Measurements from ENCODE around the gene PLCXD1. TPM values are rescaled to one million over a fixed set of nuclear protein-coding genes. Genes with fewer than 3 reads are reported as not detected.

PLCXD1 gene
- total RNA-seq, 1 experiment from 2014 or later = 8.7 TPM

DNA sequence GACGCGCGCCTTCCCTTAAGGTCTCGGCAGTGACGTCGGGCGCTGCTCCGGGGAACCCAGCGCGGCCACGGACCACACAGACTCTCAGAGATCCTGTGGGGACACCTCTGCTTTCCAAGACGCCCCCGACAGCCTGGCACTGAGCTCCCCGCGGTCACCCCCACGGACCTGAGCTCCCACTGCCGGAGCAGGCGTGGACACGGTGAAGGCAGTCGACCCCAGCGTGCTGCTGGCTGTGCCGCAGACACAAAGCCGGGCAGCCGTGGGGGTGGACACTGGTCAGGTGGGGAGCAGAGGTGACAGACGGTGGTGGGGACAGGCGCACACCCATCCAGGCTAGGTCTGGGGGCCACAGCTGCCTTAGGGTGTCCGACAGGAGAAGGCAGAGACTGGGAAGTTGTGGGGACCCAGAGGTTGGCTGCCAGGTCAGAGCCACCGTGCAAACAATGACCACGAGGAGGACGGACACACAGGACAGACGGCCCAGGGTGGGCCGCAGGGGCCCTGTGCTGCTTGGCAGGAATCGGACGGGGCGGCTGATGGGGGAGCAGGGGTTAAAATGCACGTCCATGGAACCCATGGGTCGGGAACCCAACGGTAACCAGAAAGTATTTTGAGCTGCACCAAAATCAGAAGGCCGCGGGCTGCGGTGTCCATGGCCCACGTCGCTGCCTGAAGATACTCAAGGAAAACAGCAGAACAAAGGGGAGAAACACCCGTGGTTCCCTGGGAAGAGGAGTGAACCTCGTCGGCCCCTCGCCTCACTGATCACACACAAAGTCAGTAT is 54.0 kb downstream of the PLCXD1 start:
- Histone ChIP-seq H3K4me1 (replicated peaks; ENCODE audit: insufficient read depth) (no peaks in the 10 kb centered on the region), H3K9me2 (ENCODE audit: insufficient read depth) (no peaks in the 10 kb centered on the region), H3K27me3 (ENCODE audit: insufficient read depth, low read depth) (no peaks in the 10 kb centered on the region), H3K4me2 (no peak overlapping the region), H3K27ac (no peak overlapping the region), H3K4me3 (no peak overlapping the region), H2AFZ (no peak overlapping the region), H3K79me2 (ENCODE audit: low read depth) (no peaks in the 10 kb centered on the region), H3K36me3 (ENCODE audit: low read depth) (no peaks in the 10 kb centered on the region), H3K9me3 (ENCODE audit: insufficient read depth, low read depth) (no peaks in the 10 kb centered on the region), H3F3A (ENCODE audit: insufficient read depth, low read depth) (no peaks in the 10 kb centered on the region), H4K20me1 (ENCODE audit: insufficient read depth) (no peaks in the 10 kb centered on the region)
- POLR2A ChIA-PET (ENCODE audit: unreplicated experiment) = no interaction called here
- CTCF ChIA-PET = no interaction called here
- no peak for DNase-seq
- BruUV-seq (replicated peaks) = no TSS peak
- intact Hi-C loops (cut with micrococcal nuclease; ENCODE audit: unreplicated experiment) = no loop called here
- TF ChIP-seq, protein P1, sequence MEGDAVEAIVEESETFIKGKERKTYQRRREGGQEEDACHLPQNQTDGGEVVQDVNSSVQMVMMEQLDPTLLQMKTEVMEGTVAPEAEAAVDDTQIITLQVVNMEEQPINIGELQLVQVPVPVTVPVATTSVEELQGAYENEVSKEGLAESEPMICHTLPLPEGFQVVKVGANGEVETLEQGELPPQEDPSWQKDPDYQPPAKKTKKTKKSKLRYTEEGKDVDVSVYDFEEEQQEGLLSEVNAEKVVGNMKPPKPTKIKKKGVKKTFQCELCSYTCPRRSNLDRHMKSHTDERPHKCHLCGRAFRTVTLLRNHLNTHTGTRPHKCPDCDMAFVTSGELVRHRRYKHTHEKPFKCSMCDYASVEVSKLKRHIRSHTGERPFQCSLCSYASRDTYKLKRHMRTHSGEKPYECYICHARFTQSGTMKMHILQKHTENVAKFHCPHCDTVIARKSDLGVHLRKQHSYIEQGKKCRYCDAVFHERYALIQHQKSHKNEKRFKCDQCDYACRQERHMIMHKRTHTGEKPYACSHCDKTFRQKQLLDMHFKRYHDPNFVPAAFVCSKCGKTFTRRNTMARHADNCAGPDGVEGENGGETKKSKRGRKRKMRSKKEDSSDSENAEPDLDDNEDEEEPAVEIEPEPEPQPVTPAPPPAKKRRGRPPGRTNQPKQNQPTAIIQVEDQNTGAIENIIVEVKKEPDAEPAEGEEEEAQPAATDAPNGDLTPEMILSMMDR (conservative IDR thresholded peaks at IDR 0.05) = no peak
- TF ChIP-seq EZH2 (IDR thresholded peaks at IDR 0.05; ENCODE audit: low read depth) = no peak

DNA sequence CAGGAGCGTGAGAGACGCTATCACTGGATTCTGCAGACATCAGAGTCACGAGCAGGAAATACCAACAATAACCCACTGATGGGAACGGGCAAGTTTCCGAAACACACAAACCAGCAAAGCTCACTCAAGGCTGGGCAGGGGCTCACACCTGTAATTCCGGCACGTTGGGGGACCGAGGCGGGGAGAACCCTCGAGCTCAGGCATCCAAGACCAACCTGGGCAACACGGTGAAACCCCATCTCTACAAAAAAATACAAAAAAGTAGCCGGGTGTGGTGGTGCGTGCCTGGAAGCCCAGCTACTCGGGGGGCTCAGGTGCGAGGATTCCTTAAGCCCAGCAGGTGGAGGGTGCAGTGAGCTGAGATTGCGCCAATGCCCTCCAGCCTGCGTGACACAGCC is 54.6 kb downstream of the PLCXD1 start:
- POLR2A ChIA-PET (ENCODE audit: unreplicated experiment) = no interaction called here
- Histone ChIP-seq H3K79me2 (ENCODE audit: low read depth) (no peaks in the 10 kb centered on the region), H3K27ac (no peak overlapping the region), H3K4me3 (no peak overlapping the region), H3K9me2 (ENCODE audit: insufficient read depth) (no peaks in the 10 kb centered on the region), H3K9me3 (ENCODE audit: insufficient read depth, low read depth) (no peaks in the 10 kb centered on the region), H3K4me1 (replicated peaks; ENCODE audit: insufficient read depth) (no peaks in the 10 kb centered on the region), H3K36me3 (ENCODE audit: low read depth) (no peaks in the 10 kb centered on the region), H3K27me3 (ENCODE audit: insufficient read depth, low read depth) (no peaks in the 10 kb centered on the region), H2AFZ (no peak overlapping the region), H3F3A (ENCODE audit: insufficient read depth, low read depth) (no peaks in the 10 kb centered on the region), H3K4me2 (no peak overlapping the region), H4K20me1 (ENCODE audit: insufficient read depth) (no peaks in the 10 kb centered on the region)
- DNase-seq = no peak
- BruUV-seq (replicated peaks) = no TSS peak
- TF ChIP-seq, protein P1 (conservative IDR thresholded peaks at IDR 0.05) = no peak
- TF ChIP-seq EZH2 (IDR thresholded peaks at IDR 0.05; ENCODE audit: low read depth) = no peak
- intact Hi-C loops (cut with micrococcal nuclease; ENCODE audit: unreplicated experiment) = no loop called here
- CTCF ChIA-PET = no interaction called here

DNA sequence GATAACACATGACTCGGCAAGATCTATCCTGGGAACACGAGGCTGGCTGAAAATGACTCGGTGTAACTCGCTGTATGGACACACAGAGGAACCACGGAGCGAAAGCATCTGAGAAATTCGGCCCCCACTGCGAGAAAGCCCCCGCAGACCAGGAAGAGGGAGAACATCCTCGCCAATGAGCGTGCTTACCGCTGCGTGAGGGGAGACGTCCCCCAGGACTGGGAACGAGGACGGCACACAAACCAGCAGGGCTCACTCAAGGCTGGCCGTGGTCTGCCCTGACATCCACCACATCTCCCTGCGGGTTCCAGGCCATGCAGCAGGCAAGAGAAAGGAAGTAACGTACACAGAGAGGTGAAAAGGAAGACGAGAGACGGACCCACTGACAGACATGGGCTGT is 55.0 kb downstream of the PLCXD1 start:
- Histone ChIP-seq H4K20me1 (ENCODE audit: insufficient read depth) (no peaks in the 10 kb centered on the region), H3K4me2 (no peak overlapping the region), H3K4me3 (no peak overlapping the region), H3K27ac (no peak overlapping the region), H3K4me1 (replicated peaks; ENCODE audit: insufficient read depth) (no peaks in the 10 kb centered on the region), H3K27me3 (ENCODE audit: insufficient read depth, low read depth) (no peaks in the 10 kb centered on the region), H3K36me3 (ENCODE audit: low read depth) (no peaks in the 10 kb centered on the region), H2AFZ (no peak overlapping the region), H3K9me3 (ENCODE audit: insufficient read depth, low read depth) (no peaks in the 10 kb centered on the region), H3K79me2 (ENCODE audit: low read depth) (no peaks in the 10 kb centered on the region), H3F3A (ENCODE audit: insufficient read depth, low read depth) (no peaks in the 10 kb centered on the region), H3K9me2 (ENCODE audit: insufficient read depth) (no peaks in the 10 kb centered on the region)
- no TSS peak for BruUV-seq (replicated peaks)
- intact Hi-C loops (cut with micrococcal nuclease; ENCODE audit: unreplicated experiment) = no loop called here
- DNase-seq = no peak
- TF ChIP-seq EZH2 (IDR thresholded peaks at IDR 0.05; ENCODE audit: low read depth) = no peak
- TF ChIP-seq, protein P1 (conservative IDR thresholded peaks at IDR 0.05) = no peak
- ChIA-PET CTCF (no interaction called here), POLR2A (ENCODE audit: unreplicated experiment) (no interaction called here)
